ENCODE results near the gene WNT1. TPM values are rescaled to one million over a fixed set of nuclear protein-coding genes. Genes with fewer than 3 reads are reported as not detected.

The WNT1 gene
- total and polyA plus RNA-seq, 10 of the 15 experiments (the other 5 are each of a cell fraction or from before 2014, with no cell fraction given): not detected

- TF ChIP-seq, protein P1, sequence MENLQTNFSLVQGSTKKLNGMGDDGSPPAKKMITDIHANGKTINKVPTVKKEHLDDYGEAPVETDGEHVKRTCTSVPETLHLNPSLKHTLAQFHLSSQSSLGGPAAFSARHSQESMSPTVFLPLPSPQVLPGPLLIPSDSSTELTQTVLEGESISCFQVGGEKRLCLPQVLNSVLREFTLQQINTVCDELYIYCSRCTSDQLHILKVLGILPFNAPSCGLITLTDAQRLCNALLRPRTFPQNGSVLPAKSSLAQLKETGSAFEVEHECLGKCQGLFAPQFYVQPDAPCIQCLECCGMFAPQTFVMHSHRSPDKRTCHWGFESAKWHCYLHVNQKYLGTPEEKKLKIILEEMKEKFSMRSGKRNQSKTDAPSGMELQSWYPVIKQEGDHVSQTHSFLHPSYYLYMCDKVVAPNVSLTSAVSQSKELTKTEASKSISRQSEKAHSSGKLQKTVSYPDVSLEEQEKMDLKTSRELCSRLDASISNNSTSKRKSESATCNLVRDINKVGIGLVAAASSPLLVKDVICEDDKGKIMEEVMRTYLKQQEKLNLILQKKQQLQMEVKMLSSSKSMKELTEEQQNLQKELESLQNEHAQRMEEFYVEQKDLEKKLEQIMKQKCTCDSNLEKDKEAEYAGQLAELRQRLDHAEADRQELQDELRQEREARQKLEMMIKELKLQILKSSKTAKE (IDR thresholded peaks at IDR 0.05; ENCODE audit: low read depth, poor library complexity, severe bottlenecking): no peak
- TF ChIP-seq RCOR1 (conservative IDR thresholded peaks at IDR 0.05; ENCODE audit: low read depth, low read length): peak; percentile 99
- TF ChIP-seq HCFC1 (IDR thresholded peaks at IDR 0.05; ENCODE audit: low read length): no peak; the same call in 1 of the 2 replicates
- peak; percentile 56 for TF ChIP-seq YY1 (IDR thresholded peaks at IDR 0.05; ENCODE audit: low read depth, low read length)
- TF ChIP-seq MEF2B (IDR thresholded peaks at IDR 0.05; ENCODE audit: partially characterized antibody, poor library complexity, severe bottlenecking): peak; percentile 38
- no peak for TF ChIP-seq KLF5 (IDR thresholded peaks at IDR 0.05; ENCODE audit: partially characterized antibody)
- TF ChIP-seq, protein P2, sequence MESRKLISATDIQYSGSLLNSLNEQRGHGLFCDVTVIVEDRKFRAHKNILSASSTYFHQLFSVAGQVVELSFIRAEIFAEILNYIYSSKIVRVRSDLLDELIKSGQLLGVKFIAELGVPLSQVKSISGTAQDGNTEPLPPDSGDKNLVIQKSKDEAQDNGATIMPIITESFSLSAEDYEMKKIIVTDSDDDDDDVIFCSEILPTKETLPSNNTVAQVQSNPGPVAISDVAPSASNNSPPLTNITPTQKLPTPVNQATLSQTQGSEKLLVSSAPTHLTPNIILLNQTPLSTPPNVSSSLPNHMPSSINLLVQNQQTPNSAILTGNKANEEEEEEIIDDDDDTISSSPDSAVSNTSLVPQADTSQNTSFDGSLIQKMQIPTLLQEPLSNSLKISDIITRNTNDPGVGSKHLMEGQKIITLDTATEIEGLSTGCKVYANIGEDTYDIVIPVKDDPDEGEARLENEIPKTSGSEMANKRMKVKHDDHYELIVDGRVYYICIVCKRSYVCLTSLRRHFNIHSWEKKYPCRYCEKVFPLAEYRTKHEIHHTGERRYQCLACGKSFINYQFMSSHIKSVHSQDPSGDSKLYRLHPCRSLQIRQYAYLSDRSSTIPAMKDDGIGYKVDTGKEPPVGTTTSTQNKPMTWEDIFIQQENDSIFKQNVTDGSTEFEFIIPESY (IDR thresholded peaks at IDR 0.05): 0 out of 2 replicates have a peak, but pooled peaks have one; percentile 49
- TF ChIP-seq, protein P3, sequence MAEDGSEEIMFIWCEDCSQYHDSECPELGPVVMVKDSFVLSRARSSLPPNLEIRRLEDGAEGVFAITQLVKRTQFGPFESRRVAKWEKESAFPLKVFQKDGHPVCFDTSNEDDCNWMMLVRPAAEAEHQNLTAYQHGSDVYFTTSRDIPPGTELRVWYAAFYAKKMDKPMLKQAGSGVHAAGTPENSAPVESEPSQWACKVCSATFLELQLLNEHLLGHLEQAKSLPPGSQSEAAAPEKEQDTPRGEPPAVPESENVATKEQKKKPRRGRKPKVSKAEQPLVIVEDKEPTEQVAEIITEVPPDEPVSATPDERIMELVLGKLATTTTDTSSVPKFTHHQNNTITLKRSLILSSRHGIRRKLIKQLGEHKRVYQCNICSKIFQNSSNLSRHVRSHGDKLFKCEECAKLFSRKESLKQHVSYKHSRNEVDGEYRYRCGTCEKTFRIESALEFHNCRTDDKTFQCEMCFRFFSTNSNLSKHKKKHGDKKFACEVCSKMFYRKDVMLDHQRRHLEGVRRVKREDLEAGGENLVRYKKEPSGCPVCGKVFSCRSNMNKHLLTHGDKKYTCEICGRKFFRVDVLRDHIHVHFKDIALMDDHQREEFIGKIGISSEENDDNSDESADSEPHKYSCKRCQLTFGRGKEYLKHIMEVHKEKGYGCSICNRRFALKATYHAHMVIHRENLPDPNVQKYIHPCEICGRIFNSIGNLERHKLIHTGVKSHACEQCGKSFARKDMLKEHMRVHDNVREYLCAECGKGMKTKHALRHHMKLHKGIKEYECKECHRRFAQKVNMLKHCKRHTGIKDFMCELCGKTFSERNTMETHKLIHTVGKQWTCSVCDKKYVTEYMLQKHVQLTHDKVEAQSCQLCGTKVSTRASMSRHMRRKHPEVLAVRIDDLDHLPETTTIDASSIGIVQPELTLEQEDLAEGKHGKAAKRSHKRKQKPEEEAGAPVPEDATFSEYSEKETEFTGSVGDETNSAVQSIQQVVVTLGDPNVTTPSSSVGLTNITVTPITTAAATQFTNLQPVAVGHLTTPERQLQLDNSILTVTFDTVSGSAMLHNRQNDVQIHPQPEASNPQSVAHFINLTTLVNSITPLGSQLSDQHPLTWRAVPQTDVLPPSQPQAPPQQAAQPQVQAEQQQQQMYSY (CRISPR knock-in tag; IDR thresholded peaks at IDR 0.05): 0 out of 2 replicates have a peak, but pooled peaks have one; percentile 29
- peak; percentile 76 for TF ChIP-seq EED (IDR thresholded peaks at IDR 0.05; ENCODE audit: low read depth)
- peak in 1 of 2 experiments; percentile 40; a peak in 1 of 4 replicates for TF ChIP-seq IKZF2 (IDR thresholded peaks at IDR 0.05)
- peak in 1 of 2 experiments; percentile 87; a peak in 2 of 3 replicates for TF ChIP-seq EGR1 (IDR thresholded peaks at IDR 0.05; ENCODE audit: borderline replicate concordance in 1 of 2, low read depth in 2 of 2, low read length in 2 of 2)
Measured at GRCh38 chr12:48957141-48958048, 20.7 kb upstream of the WNT1 start, which contains the start of gene ARF3 (continued).

Data from GM12878 (cell line).